K562 (cell line): ENCODE data around the gene PAIP2. TPM values are rescaled to one million over a fixed set of nuclear protein-coding genes. Genes with fewer than 3 reads are reported as not detected.

ENCODE experiments used
- CEBPZ ChIP-seq: fragments of 150-350 bp; IDR thresholded peaks from 2 replicates; pipeline ENCODE4 v1.6.1; 2014; ENCODE audit warnings: low read depth, mild to moderate bottlenecking, low read length, borderline replicate concordance
- EZH2 ChIP-seq: IDR thresholded peaks from 2 replicates; pipeline ENCODE4 v1.6.1; 2012; ENCODE audit warnings: low read depth, mild to moderate bottlenecking, inconsistent platforms, low read length, borderline replicate concordance
- GTF2E2 ChIP-seq: fragments of 200-800 bp; sonication (Bioruptor generic); IDR thresholded peaks from 2 replicates; pipeline ENCODE4 v1.6.1; 2016; ENCODE audit warnings: missing genetic modification characterization, missing compliant biosample characterization
- HDAC8 ChIP-seq: fragments of 450-650 bp; IDR thresholded peaks from 2 replicates; pipeline ENCODE4 v1.6.1; 2016; ENCODE audit warnings: mild to moderate bottlenecking, missing genetic modification characterization, moderate library complexity, missing compliant biosample characterization
- HLTF ChIP-seq: fragments of 450-650 bp; IDR thresholded peaks from 2 replicates; pipeline ENCODE4 v1.6.1; 2016
- NEUROD1 ChIP-seq: fragments of 150-350 bp; IDR thresholded peaks from 2 replicates; pipeline ENCODE4 v1.6.1; 2014; ENCODE audit warnings: borderline replicate concordance, low read length, low read depth; ENCODE audit not compliant: partially characterized antibody
- OTX1 ChIP-seq: fragments of 450-650 bp; formaldehyde crosslinking; IDR thresholded peaks from 2 replicates; pipeline ENCODE4 v1.4.0; 2022; ENCODE audit warnings: mild to moderate bottlenecking
- PCBP2 ChIP-seq: fragments of 200-400 bp; formaldehyde crosslinking; IDR thresholded peaks from 2 replicates; pipeline ENCODE4 v1.6.1; 2018; ENCODE audit warnings: low read length, low read depth, mild to moderate bottlenecking, moderate library complexity; ENCODE audit not compliant: poor library complexity, severe bottlenecking
- PRPF4 ChIP-seq: fragments of 200-400 bp; formaldehyde crosslinking; IDR thresholded peaks from one replicate; pipeline ENCODE4 v1.6.1; 2017; ENCODE audit warnings: low read length, low read depth, mild to moderate bottlenecking; ENCODE audit not compliant: insufficient read depth, poor library complexity, severe bottlenecking
- RBM14 ChIP-seq: fragments of 200-400 bp; formaldehyde crosslinking; IDR thresholded peaks from 2 replicates; pipeline ENCODE4 v1.6.1; 2018; ENCODE audit warnings: low read depth, mild to moderate bottlenecking, low read length, moderate library complexity, borderline replicate concordance; ENCODE audit not compliant: insufficient read depth
- RBM34 ChIP-seq: fragments of 200-400 bp; formaldehyde crosslinking; IDR thresholded peaks from 2 replicates; pipeline ENCODE4 v1.6.1; 2018; ENCODE audit warnings: low read length, borderline replicate concordance; ENCODE audit not compliant: insufficient read depth
- RREB1 ChIP-seq: fragments of 250-450 bp; sonication (Bioruptor Pico); IDR thresholded peaks from 2 replicates; pipeline ENCODE4 v1.4.0; 2020
- SRSF9 ChIP-seq: fragments of 200-400 bp; formaldehyde crosslinking; IDR thresholded peaks from 2 replicates; pipeline ENCODE4 v1.6.1; 2017; ENCODE audit warnings: low read depth, low read length, borderline replicate concordance
- SUPT5H ChIP-seq: fragments of 450-650 bp; IDR thresholded peaks from 2 replicates; pipeline ENCODE4 v1.6.1; 2016
- TBP ChIP-seq: optimal IDR thresholded peaks from 2 replicates; pipeline ENCODE3; 2011; ENCODE audit warnings: low read depth, low read length, improper control_type of control experiment
- ZFP30 ChIP-seq: fragments of 250-450 bp; sonication (Bioruptor Pico); IDR thresholded peaks from 2 replicates; pipeline ENCODE4 v1.8.0; 2022; ENCODE audit warnings: moderate library complexity, mild to moderate bottlenecking, inconsistent platforms, borderline replicate concordance
- ZNF311 ChIP-seq: fragments of 250-450 bp; sonication (Bioruptor Pico); IDR thresholded peaks from 2 replicates; pipeline ENCODE4 v1.4.0; 2020; ENCODE audit warnings: mild to moderate bottlenecking, moderate library complexity
- ZNF707 ChIP-seq: fragments of 250-450 bp; sonication (Bioruptor Pico); conservative IDR thresholded peaks from 2 replicates; pipeline ENCODE4 v1.8.0; 2022; ENCODE audit warnings: inconsistent platforms, mild to moderate bottlenecking, moderate library complexity
- ZNF778 ChIP-seq: fragments of 450-650 bp; formaldehyde crosslinking; IDR thresholded peaks from 2 replicates; pipeline ENCODE4 v1.4.0; 2020; ENCODE audit warnings: mild to moderate bottlenecking, moderate library complexity
- ZNF830 ChIP-seq: fragments of 250-450 bp; sonication (Bioruptor Pico); IDR thresholded peaks from 2 replicates; pipeline ENCODE4 v1.5.0; 2021; ENCODE audit warnings: mild to moderate bottlenecking
- polyA plus RNA-seq, 8 experiments: library from polyadenylated mRNA; depleted of rRNA in 4 of 8; stranded (reverse) in 5 of 8; unstranded in 3 of 8; fragments of >200 nt; fragmentation: Nextera tagmentation in 2 of 8; fragmentation: Illumina TruSeq in 1 of 8; extraction: Ambion mirVana in 2 of 8; extraction: Trizol in 1 of 8; gene quantifications; 2 replicates each; pipeline versions ENCODE4 v1.2.1 to v1.2.3, GENCODE V29; 2011 to 2014; ENCODE audit warnings: inconsistent platforms in 1 of 8, missing spikeins in 1 of 8
- total RNA-seq, 7 experiments: library from RNA; depleted of rRNA in 6 of 7; stranded (reverse); fragments of >200 nt in 6 of 7; fragmentation: Illumina TruSeq in 2 of 7; extraction: Trizol in 2 of 7; gene quantifications; 2 replicates each; pipeline versions ENCODE4 v1.2.1 to v1.2.3, GENCODE V29; 2011 to 2021; ENCODE audit warnings: low replicate concordance in 1 of 7

Gene PAIP2
- total and polyA plus RNA-seq, 9 of the 15 experiments (the other 6 are each of a cell fraction or from before 2014, with no cell fraction given) = 78.3 to 187 (median 128) TPM

GRCh38 chr5:139341689-139342422 is at the start of gene PAIP2 (continued):
- TF ChIP-seq RREB1 (CRISPR knock-in tag) (no peak), ZNF707 (CRISPR knock-in tag) (no peak), TBP (peak; percentile 74), NEUROD1 (no peak), RBM14 (0 out of 2 replicates have a peak, but pooled peaks have one; percentile 80), GTF2E2 (tag) (peak; percentile 71; the same call in 1 of the 2 replicates), ZNF830 (CRISPR knock-in tag) (no peak), OTX1 (no peak), HDAC8 (tag) (peak; percentile 74), HLTF (peak; percentile 82), RBM34 (no peak), ZNF311 (no peak), PCBP2 (no peak), SUPT5H (peak; percentile 98), EZH2 (no peak), PRPF4 (peak; percentile 64), ZFP30 (CRISPR knock-in tag) (no peak), ZNF778 (no peak), CEBPZ (no peak), SRSF9 (no peak)
